HG03378 (cell line): ENCODE data around the gene CORT.
"Not testable (repeated sequence)": the region's sequence is repeated elsewhere in the genome, so short reads cannot be mapped to it uniquely, and the experiment has no call there.

Source experiments
- ATAC-seq: cut with Tn5 transposase; IDR thresholded peaks from one replicate; pipeline ENCODE4 v1.9.1; 2021; ENCODE audit warnings: mild to moderate bottlenecking, moderate library complexity; ENCODE audit not compliant: unreplicated experiment

CORT gene

DNA sequence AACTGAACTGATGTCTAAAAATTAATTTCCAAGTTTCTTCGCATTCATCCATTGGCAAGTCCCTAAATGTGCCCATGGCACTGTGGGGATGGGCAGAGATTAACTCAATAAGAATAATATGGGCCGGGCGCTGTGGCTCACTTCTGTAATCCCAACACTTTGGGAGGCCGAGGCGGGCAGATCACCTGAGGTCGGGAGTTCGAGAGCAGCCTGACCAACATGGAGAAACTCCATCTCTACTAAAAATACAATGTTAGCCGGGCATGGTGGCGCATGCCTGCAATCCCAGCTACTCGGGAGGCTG, 24.4 kb downstream of the CORT start:
- not testable (repeated sequence) for ATAC-seq

DNA sequence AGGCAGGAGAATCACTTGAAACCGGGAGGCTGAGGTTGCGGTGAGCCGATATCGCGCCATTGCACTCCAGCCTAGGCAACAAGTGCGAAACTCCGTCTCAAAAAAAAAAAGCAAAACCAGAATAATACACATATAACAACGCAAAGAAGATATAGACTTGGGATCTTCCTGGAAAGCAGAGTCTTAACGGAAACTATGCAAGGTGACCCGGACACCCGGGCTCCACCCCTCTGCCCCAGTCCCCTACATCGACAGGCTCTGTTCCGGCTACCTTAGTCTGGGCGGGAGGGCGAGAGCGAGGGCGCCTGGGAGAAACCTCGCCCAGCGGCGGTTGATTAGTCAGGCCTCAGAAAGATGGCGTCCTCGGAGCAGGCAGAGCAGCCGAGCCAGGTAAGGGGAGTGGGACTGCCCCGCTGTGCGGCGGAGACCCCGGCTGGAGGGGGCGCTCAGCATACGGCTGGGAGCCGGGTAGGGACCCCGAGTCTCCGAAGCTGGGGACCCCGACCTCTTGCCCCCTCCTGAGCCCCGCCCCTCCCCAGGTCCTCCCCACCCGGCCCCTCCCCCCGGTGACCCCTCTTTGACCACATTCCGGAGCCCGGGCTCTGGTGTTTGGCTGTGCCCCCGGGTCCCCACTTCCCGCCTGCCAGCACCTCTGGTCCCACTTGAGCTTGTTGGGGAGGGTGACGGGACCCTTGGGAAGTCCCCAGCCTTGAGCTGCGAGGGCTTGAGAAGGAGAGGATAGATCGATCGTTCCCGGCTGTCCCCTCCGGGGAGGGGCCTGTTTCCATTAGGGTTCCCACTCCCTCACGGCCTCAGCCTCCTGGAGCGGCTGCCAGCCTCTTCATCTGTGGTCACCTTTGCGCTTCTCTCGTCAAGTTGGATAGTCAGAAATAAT, 25.0 kb downstream of the CORT start, which contains the start of gene PEX14:
TSS of gene PEX14 (plus strand) at position 338 of the 895 bp plus-strand sequence. CDS start at position 355, 17 bp downstream.
- peak; percentile 48 for ATAC-seq

DNA sequence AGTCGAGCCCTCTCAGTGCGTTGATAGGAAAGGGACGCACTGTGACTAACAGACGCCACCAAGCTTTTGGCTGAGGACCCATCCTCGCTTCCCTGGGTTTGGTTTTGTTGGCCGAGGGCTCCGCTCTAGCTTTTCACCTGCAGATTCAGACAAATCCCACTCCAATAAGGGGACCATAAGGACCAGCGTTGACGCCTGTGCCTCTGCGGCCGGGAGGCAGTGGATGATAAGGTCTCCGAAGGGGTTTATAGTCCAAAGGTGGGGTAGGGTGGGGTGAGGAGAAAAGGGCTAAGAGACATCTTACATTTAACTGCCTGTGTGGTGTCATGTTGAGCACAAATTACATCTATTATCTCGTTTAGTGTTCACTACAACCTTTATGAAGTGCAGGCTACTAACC, 25.7 kb downstream of the CORT start:
- peak; percentile 2 for ATAC-seq

DNA sequence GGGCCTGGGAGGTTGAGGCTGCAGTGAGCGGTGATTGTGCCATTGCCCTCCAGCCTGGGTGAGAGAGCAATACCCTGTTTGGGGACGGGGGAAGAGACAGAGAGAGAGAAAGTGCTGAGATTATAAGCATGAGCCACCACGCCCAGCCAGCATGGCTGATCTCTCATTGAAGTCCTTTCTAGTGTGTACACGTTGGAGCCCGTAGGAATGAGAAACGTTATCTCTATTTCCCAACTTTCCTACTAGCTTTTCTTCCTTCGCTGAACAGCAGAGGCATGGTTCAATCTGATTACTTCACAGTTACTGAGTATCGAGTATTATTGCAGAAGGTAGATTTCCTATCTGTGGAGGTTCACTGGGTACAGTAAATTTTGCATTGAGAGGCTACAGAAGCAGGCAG, 29.5 kb downstream of the CORT start:
- ATAC-seq, result no peak

DNA sequence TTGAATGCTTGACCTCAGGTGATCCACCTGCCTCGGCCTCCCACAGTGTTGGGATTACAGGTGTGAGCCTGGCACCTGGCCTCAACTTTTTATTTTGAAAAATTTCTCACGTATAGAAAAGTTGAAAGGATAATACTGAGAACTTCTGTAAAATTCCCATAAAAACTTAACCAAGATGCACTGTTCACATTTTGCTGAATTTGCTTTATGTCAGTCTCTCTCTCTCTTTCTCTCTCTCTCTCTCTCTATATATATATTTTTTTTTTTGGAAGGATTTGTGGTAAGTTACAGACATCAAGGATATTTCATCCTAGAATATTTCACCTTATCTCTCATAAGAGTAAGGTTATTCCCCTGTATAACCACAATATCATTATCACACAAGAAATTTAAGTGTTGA, 30.8 kb downstream of the CORT start:
- no peak for ATAC-seq

DNA sequence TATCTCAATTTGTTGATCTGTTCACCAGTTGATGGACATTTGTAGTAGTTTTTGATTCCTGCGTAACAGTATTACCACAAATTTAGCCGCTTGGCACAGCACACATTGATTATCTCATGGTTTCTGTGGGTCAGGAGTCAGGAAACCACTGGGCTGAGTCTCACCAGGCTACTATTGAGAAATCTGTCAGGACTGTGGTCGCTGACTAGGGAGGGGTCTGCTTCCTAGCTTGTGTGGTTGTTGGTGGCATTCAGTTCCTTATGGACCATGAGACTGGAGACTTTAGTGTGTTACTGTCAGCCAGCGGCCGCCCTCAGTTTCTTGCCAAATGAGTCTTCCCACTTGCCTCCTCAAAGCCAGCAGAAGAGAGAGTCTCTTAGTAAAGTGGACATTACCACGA, 34.7 kb downstream of the CORT start:
- no peak for ATAC-seq

DNA sequence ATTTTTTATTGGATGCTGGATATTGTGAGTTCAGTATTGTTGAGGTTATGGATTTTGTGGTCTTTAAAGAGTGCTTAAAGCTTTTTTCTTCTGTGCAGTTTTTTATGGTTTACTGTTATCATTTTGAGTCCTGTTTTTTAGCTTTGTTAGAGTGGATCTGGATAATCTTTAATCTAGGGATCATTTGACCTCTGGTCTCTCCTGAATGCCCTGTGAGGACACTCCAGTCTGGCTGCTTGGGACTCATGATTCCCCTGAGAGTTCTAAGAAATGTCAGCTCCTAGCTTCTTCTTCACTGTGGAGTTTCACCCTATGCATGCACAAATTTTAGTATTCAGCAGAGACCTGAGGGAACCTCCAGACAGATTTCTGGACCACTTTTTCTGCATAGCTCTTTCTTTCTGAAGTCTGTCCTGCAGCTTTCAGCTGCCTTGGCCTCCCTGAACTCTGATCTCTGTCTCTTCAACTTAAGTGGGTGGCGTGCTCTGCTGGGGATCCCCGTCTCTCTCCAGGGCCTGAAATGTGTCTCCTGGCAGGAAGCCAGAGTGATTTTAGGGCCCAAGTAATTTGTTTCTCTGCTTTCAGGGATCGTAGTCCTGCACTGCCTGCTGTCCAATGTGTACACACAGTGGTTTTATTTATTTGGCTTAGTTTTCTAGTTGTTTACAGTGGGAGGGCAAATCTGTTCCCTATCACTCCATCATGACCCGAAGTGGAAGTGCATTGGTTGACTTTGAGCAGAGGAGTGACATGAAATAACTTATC, 39.6 kb downstream of the CORT start:
- no peak for ATAC-seq

DNA sequence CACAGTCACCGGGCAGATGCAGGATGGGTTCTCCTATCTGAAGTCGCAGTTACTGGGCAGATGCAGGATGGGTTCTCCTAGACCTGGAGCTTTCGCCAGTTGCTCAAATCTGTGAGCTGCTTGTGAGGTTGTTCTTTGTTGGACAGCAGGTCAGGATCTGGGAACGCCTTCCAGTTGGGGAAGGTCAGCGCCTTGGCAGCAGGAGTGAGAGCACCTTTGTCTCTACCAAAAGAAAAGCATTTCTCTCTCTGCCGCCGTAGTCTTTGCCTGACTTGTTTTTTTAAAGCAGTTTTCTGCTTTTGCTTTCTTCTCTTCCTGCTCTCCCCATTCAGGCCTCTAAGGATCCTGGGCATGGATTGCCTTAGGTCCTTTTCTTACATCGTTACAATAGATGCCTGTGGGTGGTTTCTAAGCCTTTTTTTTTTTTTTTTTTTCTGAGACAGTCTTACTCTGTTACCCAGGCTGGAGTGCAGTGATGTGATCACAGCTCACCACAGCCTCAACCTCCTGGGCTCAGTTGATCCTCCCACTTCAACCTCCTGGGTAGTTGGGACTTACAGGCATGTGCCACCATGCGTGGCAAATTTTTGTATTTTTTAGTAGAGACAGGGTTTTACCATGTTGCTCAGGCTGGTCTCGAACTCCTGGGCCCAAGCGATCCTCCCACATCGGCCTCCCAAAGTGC, 40.6 kb downstream of the CORT start:
- ATAC-seq, result no peak

DNA sequence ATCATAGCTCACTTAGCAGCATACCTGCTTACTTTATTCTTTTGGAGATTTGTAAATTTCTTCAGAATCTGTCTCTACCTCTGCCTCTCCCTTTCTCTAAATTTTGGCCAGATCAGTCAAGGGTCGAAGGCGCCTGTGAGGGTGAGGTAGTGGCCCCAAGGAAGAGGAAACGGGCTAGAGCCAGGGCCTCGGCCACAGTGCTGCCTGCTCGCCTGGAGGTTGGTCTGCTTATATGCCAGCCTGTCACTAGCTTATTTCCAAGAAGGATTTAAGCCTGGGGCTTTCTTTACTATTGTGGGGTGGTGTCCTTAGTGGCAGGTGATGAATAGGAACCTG, 44.6 kb downstream of the CORT start:
- no peak for ATAC-seq

DNA sequence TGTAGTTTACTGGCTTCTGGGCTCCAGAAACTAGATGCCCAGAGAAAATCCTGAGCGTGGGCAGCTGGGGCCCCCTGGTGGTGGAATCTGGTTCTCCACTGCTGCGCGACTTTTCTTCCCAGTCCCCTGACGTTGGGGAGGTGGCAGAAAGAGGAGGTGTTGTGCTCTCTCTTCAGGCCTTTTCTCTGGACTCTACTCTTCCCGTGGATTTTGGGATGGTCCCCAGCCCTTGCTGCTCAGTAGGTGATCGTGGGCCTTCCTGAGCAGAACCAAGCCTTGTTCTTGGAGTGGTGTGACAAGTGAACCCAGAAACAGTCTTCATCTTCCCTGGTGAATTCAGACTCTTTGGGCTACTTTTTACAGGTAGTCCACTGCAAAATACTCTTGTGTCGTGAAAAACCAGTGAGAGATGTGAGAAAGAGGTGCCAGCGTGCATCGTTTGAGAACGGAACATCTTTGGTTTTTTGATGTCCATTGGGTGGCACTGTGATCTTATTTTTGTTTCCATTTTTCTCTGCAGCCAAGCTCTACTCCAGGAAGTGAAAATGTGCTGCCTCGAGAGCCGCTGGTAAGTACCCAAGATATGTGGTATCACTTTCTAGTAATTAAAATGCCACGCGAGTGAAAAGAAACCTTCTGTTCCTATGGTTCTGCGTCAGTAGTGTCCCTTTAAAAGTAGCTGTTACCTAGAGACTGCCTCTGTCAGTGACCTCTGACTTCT, 45.1 kb downstream of the CORT start:
- peak; percentile 68 for ATAC-seq

DNA sequence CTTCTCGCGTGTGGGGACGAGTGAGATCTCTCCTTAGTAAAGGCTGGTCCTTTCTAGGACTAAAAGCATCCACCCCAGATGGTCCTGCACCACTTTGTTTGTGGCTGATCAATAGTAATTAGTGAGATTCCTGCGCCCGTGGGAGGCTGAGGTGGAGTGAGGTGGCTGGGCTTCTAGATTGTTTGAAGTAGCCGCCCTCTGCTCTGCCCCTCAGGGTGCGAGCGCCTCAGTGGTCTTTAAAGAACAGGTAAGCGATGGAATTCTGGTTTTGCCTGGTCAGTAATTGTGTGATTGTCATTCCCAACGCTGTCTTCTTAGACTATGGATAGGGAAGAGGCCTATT, 45.6 kb downstream of the CORT start:
- ATAC-seq, result no peak

DNA sequence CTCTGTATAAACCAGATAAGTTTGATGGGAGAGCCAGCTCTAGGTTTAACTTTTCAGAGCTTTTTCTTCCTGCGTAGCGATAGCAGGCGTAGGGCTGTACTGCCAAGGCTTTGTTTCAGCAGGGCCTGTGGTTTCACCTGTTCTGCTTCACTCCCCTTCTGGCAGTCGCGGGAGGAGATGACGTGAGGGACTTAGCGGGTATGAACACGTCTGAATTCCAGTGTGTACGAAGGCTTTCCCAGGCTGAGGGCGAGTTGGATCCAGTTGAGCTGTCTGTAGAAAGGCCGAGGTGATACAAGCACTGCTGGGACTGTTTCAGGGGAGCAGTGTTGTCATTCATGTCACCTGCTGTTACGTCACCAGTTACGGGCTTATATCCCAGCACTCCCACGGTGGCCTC, 46.1 kb downstream of the CORT start:
- no peak for ATAC-seq

DNA sequence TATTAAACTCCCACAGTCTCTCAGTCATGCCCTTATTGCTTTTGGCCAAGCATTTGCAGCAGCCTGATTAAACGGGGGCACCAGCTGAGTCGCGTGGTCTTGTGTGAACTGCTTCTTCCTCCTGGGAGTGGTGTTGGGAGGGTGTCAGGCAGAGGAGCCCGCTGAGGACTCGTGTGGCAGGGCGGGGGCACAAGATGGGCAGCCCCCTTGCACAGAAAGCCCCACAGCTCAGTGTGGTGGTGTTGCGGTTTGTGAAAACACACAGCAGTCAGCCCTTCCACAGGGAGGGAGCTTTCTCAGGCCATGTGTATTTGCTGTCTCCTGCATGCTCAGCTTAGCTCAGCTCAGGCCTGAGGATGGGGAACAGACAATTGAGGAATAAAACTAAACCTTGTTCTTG, 47.3 kb downstream of the CORT start:
- ATAC-seq, result no peak

DNA sequence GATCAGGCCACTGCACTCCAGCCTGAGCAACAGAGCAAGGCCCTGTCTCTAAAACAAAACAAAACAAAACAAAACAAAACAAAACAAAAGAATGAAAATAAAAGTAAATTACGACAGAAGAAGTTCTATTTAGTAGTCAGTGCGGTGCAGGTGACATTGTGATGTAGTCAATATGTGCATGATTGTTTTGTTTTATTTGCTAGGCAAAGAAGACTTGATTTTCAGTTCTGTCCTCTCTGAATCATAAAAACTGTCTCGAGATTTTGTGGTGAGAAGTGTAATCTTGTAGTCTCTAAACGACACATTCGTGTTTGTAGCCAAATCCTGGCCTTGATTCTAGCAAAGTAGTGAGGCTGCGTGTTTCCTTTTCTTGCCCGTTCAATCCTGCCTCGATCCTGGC, 48.4 kb downstream of the CORT start:
- no peak for ATAC-seq
